PC-3 (cell line): Measurements from ENCODE around the gene GFER. TPM values are rescaled to one million over a fixed set of nuclear protein-coding genes. Genes with fewer than 3 reads are reported as not detected.

Experiments used
- ATAC-seq: fragments of 200-7000 bp; cut with Tn5 transposase; 2 replicates; pipeline ENCODE4 v1.9.1; 2020; ENCODE audit warnings: mild to moderate bottlenecking, moderate library complexity
- BruUV-seq: library from RNA; stranded (reverse); fragments of 400-500 nt; replicated peaks from 2 replicates; lab custom pipeline; 2021; lab: Mats Ljungman, UMichigan
- CTCF ChIA-PET: fragments of 300-600 bp; sonication (Branson Sonifier 250); formaldehyde crosslinking; loops from one replicate; lab custom pipeline; 2022; ENCODE audit warnings: antibody characterized with exemption; lab: Charles Lee
- POLR2A ChIA-PET: fragments of 300-600 bp; sonication (Branson Sonifier 250); formaldehyde crosslinking; loops from one replicate; lab custom pipeline; 2022; ENCODE audit warnings: antibody characterized with exemption; ENCODE audit not compliant: unreplicated experiment; lab: Charles Lee
- DNase-seq: peaks from one replicate; pipeline ENCODE4 v3.0.0-alpha.2; 2015
- H2AFZ ChIP-seq: fragments of 300-600 bp; sonication (generic); 2 replicates; pipeline ENCODE4 v1.6.0; 2016; ENCODE audit warnings: antibody characterized with exemption, low read length
- H3F3A ChIP-seq: fragments of 300-600 bp; sonication (generic); one replicate; pipeline ENCODE4 v1.6.0; 2017; ENCODE audit warnings: antibody characterized with exemption, low read length, control low read depth, mild to moderate bottlenecking; ENCODE audit not compliant: unreplicated experiment
- H3K27ac ChIP-seq: fragments of 300-600 bp; sonication (generic); 2 replicates; pipeline ENCODE4 v1.5.1; 2016; ENCODE audit warnings: mild to moderate bottlenecking, low read length
- H3K27me3 ChIP-seq: fragments of 300-600 bp; sonication (generic); 2 replicates; pipeline ENCODE4 v1.6.1; 2016; ENCODE audit warnings: low read length, mixed read lengths
- H3K36me3 ChIP-seq: fragments of 300-600 bp; sonication (generic); 2 replicates; pipeline ENCODE4 v1.6.1; 2016; ENCODE audit warnings: low read depth, mixed run types, low read length, mixed read lengths
- H3K4me1 ChIP-seq: fragments of 300-600 bp; sonication (generic); 2 replicates; pipeline ENCODE4 v1.5.1; 2016; ENCODE audit warnings: low read length; ENCODE audit not compliant: insufficient read depth
- H3K4me2 ChIP-seq: fragments of 300-600 bp; sonication (generic); 2 replicates; pipeline ENCODE4 v1.6.0; 2016; ENCODE audit warnings: low read length
- H3K4me3 ChIP-seq: fragments of 300-600 bp; sonication (generic); 2 replicates; pipeline ENCODE4 v1.5.1; 2016; ENCODE audit warnings: mild to moderate bottlenecking, low read length, mixed read lengths
- H3K79me2 ChIP-seq: fragments of 300-600 bp; sonication (generic); 2 replicates; pipeline ENCODE4 v1.6.1; 2017; ENCODE audit warnings: low read length, mixed read lengths
- H3K9ac ChIP-seq: fragments of 300-600 bp; sonication (generic); 2 replicates; pipeline ENCODE4 v1.6.0; 2016; ENCODE audit warnings: mild to moderate bottlenecking, low read length
- H3K9me2 ChIP-seq: fragments of 300-600 bp; sonication (generic); replicated peaks from 2 replicates; pipeline ENCODE4 v1.6.1; 2016; ENCODE audit warnings: mixed run types, low read length, mixed read lengths
- H3K9me3 ChIP-seq: fragments of 300-600 bp; sonication (generic); 2 replicates; pipeline ENCODE4 v1.6.1; 2016; ENCODE audit warnings: low read length, mixed read lengths
- H4K20me1 ChIP-seq: fragments of 300-600 bp; sonication (generic); 2 replicates; pipeline ENCODE4 v1.6.1; 2016; ENCODE audit warnings: low read length, mixed read lengths
- EZH2 ChIP-seq: fragments of 300-600 bp; sonication (generic); IDR thresholded peaks from one replicate; pipeline ENCODE4 v1.6.1; 2017; ENCODE audit warnings: antibody characterized with exemption, mild to moderate bottlenecking, low read length; ENCODE audit not compliant: unreplicated experiment
- EZH2phosphoT487 ChIP-seq: fragments of 300-600 bp; sonication (generic); IDR thresholded peaks from 2 replicates; pipeline ENCODE4 v1.6.1; 2018; ENCODE audit warnings: mild to moderate bottlenecking, antibody characterized with exemption, low read length, borderline replicate concordance
- intact Hi-C: fragments of 100-400 bp; cut with micrococcal nuclease; formaldehyde crosslinking; loops from 2 replicates; pipeline ENCODE4 v1.9.0; 2023
- total RNA-seq: library from RNA; depleted of rRNA; stranded (reverse); fragments of >200 nt; gene quantifications from 2 replicates; pipeline ENCODE4 v1.2.3, GENCODE V29; 2014
- TF ChIP-seq, protein P1 (sequence below): fragments of 300-600 bp; sonication (generic); conservative IDR thresholded peaks from 2 replicates; pipeline ENCODE4 v1.5.1; 2017; ENCODE audit warnings: antibody characterized with exemption, low read depth, mild to moderate bottlenecking, low read length

GFER gene
- total RNA-seq, 1 experiment from 2014 or later = 66.8 TPM

DNA sequence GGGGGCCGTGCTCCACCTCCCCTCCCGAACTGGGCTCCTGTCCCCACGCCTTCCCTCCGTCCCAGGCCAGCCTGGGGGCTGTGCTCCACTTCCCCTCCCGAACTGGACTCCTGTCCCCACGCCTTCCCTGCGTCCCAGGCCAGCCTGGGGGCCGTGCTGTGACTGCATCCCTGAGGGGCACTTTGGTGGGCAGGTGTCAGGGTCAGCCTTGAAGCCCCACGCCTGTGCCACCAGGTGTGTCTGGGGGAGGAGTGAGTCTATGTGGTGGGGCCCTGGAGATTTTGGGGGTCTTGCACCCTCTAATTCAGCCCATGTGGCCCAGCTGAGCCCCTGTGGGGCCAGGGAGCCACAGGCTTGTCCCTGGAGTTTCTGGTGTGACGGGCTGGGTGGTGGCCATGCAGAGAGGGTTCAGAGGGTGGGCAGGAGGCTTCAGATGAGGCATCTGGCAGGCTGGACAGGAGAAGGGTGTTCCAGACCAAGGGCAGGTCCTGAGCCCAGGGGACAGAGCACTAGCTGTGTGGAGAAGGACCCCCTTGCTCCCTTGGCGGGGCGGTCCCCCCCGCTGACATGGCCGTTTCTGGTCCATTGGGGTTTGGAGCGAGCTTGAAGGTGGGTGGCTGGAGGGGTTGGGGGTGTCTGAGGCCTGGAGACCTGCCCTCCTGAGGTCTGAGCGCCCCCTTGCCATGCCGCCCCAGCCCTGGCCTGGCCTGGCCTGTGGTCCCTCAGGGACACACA lies 50.9 kb downstream of the GFER start:
- no peak for ATAC-seq
- POLR2A ChIA-PET = interaction anchor here (0.6 kb wide), 1 partner anchor 12 kb away, joined by 3 read pairs; no protein-coding TSS in a partner anchor

DNA sequence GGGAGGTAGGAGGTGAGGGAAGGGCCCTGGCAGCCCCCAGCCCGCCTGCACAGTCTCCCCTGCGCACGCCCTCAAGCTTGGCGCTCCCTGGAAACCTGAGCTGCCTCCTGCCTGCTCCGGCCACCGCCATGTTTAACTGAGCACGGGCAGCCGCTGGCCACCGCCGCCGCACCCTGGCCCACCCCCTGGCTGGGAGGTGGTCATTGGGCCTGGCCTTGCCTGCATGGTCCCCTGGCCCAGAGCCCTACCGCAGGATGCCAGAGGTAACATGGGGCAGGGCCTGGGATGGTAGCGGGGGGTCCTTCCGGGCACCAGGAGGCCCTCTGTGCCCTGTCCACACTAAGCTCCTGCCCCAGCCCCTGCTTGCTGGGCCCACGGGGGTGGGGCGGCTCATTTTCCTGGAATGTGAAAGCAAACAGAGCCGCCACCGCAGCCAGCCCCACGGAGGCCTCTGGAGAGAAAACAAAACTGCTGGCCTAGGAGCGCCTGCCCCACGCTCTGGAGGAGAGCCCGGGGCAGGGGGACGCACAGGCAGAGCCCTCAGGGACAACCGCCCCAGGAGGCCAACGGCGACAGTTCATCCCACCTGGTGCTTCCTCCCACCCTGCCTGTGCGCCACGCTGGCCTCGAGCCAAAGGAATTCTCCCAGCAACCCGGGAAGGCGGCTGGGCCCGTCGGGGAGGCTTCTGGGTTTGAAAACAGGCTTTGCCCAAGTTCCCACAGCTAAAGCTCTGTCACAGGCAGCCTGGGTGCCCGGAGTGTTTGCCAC lies 51.6 kb downstream of the GFER start:
- intact Hi-C loops = no loop called here
- POLR2A ChIA-PET = interaction anchor here (0.6 to 0.8 kb wide), 2 partner anchors 12 kb away, joined by 3 to 4 read pairs; no protein-coding TSS in a partner anchor
- peak; percentile 80 for DNase-seq

More for the DNA sequence above, 50.9 kb downstream of the GFER start:
- Histone ChIP-seq H3K36me3 (no peaks in the 10 kb centered on the region; the same call in 1 of the 2 replicates), H4K20me1 (no peaks in the 10 kb centered on the region), H3K4me2 (peak overlapping the region; percentile 85), H3K9me3 (no peaks in the 10 kb centered on the region), H3F3A (no peaks in the 10 kb centered on the region), H3K9ac (peak overlapping the region; percentile 82), H3K27me3 (no peaks in the 10 kb centered on the region), H2AFZ (no peak overlapping the region), H3K4me1 (peaks cover 59% of the 10 kb centered on the region), H3K9me2 (no peaks in the 10 kb centered on the region), H3K4me3 (peak overlapping the region; percentile 63), H3K27ac (peak overlapping the region; percentile 93), H3K79me2 (peaks cover 40% of the 10 kb centered on the region)
- TF ChIP-seq, protein P1, sequence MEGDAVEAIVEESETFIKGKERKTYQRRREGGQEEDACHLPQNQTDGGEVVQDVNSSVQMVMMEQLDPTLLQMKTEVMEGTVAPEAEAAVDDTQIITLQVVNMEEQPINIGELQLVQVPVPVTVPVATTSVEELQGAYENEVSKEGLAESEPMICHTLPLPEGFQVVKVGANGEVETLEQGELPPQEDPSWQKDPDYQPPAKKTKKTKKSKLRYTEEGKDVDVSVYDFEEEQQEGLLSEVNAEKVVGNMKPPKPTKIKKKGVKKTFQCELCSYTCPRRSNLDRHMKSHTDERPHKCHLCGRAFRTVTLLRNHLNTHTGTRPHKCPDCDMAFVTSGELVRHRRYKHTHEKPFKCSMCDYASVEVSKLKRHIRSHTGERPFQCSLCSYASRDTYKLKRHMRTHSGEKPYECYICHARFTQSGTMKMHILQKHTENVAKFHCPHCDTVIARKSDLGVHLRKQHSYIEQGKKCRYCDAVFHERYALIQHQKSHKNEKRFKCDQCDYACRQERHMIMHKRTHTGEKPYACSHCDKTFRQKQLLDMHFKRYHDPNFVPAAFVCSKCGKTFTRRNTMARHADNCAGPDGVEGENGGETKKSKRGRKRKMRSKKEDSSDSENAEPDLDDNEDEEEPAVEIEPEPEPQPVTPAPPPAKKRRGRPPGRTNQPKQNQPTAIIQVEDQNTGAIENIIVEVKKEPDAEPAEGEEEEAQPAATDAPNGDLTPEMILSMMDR = no peak
- TF ChIP-seq EZH2phosphoT487 = no peak
- TF ChIP-seq EZH2 = no peak
- CTCF ChIA-PET = no interaction called here
- BruUV-seq = TSS peak; percentile 38
- DNase-seq = no peak
- intact Hi-C loops = no loop called here

More for the DNA sequence above, 51.6 kb downstream of the GFER start:
- no peak overlapping the region for H2AFZ ChIP-seq
- no peaks in the 10 kb centered on the region for H3F3A ChIP-seq
- H3K9ac ChIP-seq = peak overlapping the region; percentile 82
- peak overlapping the region; percentile 63 for H3K4me3 ChIP-seq
- peak; percentile 32 for ATAC-seq
- peaks cover 66% of the 10 kb centered on the region for H3K4me1 ChIP-seq
- peak overlapping the region; percentile 85 for H3K4me2 ChIP-seq
- H4K20me1 ChIP-seq = no peaks in the 10 kb centered on the region
- H3K9me2 ChIP-seq = no peaks in the 10 kb centered on the region
- no peaks in the 10 kb centered on the region for H3K9me3 ChIP-seq
- no peaks in the 10 kb centered on the region; the same call in 1 of the 2 replicates for H3K36me3 ChIP-seq
- no TSS peak for BruUV-seq
- H3K27me3 ChIP-seq = no peaks in the 10 kb centered on the region
- TF ChIP-seq EZH2 (no peak), EZH2phosphoT487 (0 out of 2 replicates have a peak, but pooled peaks have one; percentile 32)
- CTCF ChIA-PET = no interaction called here
- peaks cover 40% of the 10 kb centered on the region for H3K79me2 ChIP-seq
- H3K27ac ChIP-seq = peak overlapping the region; percentile 93
